IPS-11a (cell line): Measurements from ENCODE around the gene ACTN4.

Experiments
- H3K4me3 ChIP-seq: one replicate; pipeline ENCODE4 v1.5.1; 2013; ENCODE audit warnings: low read depth, low read length, control low read depth

The ACTN4 gene

DNA sequence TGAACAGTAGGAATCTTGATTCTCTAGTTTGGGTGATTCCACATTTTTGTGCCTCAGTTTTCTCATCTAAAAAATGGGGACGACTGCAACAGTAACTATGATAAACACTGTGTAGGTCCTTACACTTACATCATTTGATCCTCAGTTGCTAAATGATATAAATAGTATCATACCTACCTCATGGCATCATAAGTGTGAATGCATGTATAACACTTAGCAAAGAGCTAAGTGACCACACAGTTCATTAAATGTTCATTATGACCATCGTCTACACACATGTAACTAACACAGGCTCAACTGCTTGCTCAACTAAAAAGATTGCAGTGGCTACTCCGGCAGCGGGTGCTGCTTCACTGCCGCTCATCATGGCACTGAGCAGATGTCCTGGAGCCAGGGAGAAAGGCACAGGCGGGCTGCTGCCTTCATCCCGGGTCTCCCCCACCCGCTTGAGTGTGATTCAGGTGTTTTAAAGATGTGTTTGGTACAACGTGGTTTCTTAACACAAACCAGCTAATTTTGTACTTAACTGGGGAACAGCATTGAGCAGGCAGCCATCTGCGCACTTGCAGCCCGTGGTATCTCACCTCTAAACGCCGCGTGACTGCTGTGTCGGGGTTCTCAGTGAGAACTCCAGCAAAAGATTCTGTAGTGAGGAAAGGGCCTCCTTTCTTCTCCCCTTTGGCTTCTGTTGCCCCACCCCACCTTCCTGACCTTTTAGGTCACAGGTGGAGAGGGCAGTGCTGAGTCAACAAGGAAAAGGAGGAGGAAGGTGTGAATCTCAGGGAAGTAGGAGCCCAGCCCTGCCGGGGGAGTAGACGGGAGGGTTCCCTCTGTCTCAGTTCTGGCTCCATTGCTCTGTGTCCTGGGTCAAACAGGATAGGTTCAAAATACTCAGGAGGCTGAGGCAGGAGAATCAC is 11.7 kb upstream of the ACTN4 start:
- H3K4me3 ChIP-seq = no peak overlapping the region

DNA sequence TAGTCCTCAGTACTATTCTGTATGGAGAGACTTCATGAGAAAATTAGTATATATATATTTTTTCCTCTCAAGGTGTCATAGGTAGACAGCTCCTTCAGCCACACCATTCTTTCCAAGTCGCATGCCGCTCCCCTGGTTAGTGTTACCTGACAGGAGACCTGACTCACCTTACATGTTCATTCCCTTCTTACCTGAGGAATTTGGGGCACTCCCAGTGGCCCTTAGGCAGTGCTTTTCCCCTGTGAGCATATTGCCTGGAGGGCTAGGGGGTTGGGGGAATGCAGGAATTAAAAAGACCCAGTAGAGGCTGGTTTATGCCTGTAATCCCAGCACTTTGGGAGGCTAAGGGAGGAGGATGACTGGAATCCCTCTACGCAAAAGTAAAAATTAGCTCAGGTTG is 9.0 kb upstream of the ACTN4 start:
- H3K4me3 ChIP-seq = no peak overlapping the region

DNA sequence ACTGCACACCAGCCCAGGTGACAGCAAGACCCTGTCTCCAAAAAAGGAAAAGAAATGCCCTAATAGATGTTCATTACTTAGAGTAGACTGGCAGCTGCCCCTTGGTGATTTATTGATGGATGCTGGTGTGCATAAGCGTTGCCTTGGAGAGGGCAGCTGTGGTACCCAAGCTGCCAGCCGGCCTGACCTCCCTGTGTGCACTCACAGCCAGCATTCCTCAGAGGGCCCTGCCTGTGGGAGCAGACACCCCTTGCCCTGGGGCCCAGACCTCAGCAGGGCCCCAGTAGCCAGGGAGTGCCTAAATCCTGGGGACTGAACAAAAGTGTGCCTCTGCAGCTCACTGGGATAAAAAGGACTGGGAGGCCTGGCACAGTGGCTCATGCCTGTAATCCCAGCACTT is 7.8 kb upstream of the ACTN4 start:
- H3K4me3 ChIP-seq = no peak overlapping the region

DNA sequence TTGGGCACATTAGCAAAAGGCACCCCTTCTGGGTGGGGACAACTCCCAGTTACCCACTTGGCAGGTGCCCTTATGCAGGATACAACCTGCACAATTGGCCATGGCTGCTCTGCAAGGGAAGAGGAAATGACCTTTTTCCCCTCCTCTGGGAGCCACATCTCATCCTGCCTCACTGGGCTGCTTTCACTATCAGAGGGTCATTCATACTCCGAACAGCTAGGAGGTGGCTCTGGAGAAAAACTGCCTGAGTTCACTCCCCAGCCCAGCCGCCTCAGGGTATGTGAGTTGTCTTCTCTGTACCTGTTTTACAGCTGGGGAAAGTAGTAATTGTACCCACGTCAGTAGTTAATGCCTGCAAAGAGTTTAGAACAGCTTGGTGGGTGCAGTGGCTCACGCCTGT is 7.1 kb upstream of the ACTN4 start:
- H3K4me3 ChIP-seq = no peak overlapping the region

DNA sequence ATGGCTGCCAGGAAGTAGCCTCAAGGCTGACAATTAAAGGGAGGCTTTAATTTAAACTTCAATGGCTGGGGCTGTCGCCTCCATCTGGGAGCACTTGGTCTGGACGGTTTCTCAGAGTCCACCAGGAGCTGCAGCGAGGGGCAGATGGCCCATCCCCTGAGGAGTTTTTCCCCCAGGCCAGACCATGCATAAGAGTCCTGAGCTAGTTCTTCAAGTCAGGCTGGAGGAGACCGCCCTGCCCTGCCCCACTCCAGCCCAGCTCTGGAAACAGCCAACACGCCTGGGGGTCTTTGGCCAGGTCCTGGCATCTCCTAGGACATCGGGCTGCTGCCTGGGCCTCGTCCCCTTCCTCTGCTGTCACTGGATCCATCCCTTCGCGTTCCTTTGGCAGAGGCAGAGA is 5.3 kb upstream of the ACTN4 start:
- H3K4me3 ChIP-seq = no peak overlapping the region

DNA sequence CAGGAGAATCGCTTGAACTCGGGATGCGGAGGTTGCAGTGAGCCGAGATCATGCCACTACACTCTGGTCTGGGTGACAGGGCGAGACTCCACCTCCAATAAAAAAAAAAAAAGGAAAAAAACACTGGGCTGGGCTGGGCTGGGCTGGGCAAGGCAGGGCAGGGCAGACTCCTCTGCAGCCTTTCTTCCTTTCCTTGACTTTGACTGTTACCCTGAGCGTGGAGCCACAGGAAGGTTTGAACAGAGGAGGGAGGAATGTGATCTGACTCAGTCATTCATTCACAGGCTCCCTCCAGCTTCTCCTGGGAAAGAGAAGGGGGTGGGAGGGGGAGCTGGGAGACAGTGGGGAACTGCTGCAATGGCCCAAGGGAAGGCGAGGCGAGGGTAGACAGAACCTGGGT is 2.7 kb upstream of the ACTN4 start:
- no peak overlapping the region for H3K4me3 ChIP-seq

DNA sequence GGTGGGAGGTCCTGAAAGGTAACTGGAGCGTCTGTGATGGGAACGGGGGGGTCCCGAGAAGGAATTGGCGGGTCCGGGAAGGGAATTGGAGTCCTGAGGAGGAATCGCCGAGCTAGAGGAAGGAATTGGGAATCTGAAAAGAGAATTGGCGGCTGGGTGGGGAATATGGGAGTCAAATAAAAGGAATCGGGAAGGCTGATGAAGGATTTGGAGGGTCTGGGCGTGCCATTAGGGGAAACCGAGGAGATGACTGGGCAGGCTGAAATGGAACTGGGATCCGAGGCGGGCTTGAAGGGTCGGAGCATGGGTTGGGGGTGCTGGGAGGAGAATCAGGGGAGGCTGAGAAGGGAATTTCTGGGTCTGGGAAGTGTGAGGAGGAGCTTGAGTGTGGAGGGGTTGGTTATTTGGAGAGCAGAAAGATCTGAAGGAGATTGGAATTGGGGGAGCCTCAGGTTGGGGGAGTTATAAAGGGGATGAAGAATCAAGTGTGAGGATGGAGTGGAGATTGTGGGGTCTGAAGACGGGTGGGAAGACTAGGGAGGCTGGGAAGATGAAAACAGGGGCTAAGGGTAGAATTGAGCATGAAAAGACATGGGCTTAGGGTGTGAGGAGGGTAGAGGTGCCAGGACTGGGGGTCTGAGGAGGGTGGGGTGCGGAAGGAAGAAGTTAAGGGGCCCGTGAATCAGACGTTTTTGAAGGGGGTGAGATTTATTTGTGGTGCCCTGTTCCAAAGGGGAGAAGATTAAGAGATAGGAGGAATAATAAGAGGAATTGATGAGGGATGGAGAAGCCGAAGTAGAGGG is 718 bp downstream of the ACTN4 start:
- peak overlapping the region; percentile 91 for H3K4me3 ChIP-seq

DNA sequence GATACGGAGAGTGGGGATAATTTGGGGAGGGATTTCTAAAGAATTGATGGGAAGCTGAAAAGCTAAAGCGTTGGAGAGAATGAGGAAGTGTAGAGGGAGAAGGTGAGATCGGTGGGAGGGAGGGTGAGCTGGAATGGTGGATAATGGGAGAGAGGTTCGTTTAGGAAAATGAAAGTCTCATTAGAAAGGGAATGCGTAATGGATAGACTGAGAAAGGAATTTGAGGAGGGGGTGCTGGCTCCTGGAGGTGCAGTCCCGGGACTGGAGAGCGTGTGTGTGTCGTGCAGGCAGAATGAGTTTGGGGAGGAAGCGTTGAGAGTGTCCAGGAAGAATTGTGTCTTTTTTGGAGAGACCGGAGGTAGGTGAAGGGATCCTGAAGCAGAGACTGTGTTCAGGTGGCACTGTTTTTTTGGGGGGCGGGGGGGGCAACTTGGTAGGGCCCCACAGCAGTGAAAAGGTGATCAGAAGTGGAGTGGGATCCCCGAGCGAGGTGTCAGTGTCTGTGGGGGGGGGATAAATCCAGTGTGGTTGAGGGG is 1.4 kb downstream of the ACTN4 start:
- peak overlapping the region; percentile 91 for H3K4me3 ChIP-seq

DNA sequence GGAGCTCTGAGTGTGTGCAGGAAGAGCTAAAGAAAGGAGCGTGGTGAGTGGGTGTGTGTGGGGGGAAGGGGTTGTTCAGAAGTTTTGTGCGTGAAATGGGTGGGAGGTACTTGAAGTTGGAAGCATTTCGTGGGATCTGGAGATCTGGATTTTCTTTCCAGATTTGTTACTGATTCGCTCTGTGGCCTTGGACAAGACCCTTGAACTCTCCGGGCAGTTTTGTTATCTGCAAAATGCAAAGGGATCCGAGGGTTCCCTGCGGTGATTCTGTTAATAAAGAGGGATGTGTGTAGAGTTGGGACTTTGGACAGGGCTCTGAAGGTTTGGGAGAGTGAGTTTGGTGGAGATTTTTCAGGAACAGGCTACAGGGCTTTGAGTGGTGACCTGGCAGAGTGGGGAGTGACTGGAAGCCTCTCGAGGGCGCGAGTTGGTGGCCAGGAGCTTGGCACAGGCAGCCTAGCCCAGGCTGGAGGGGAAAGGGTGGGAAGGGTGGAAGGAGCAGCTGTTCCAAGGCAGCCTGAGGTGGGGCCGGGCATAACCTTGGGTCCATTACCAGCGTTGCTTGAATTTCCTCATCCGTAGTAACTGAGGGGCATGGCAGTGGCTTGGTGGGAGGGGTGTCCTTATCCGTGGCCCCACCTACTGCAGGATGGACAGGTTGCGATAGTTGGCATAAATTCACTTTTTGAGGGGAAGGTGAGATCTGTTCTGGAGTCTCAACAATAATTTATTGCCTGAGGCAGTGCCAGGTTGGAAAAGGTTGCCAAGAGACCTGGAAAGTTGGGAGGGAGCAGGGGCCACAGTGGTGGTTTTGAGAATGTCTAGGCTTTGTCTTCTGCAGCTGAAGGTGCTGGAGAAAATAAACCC is 2.1 kb downstream of the ACTN4 start:
- peak overlapping the region; percentile 91 for H3K4me3 ChIP-seq

DNA sequence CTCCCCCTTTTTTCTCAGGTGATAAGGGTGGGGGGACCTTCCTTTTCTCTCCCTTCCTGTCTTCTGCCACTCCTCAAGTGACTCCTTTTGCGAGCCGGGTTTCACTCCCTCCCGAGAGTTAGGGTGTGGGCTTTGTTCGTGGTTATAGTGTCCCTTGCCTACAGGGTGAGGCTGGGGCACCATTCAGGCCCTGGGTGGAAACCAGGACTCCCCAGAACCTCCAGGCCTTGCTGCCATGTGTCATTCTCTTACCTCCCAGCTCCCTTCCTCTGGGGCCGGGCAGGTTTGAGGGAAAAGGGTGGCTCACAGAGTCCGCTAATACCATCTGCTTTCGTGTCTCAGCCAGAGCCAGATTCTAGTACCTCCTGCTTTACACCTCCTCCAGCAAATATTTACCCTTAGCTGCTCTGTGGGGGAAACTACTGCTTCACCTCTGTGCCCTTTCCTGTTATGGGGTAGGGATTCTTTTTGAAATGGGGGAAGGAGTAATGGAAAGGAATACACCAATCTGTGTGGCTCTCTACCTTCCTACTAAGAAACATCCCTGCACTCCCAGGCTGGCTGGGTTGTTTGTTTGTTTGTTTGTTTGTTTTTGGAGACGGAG is 2.8 kb downstream of the ACTN4 start:
- peak overlapping the region; percentile 91 for H3K4me3 ChIP-seq

DNA sequence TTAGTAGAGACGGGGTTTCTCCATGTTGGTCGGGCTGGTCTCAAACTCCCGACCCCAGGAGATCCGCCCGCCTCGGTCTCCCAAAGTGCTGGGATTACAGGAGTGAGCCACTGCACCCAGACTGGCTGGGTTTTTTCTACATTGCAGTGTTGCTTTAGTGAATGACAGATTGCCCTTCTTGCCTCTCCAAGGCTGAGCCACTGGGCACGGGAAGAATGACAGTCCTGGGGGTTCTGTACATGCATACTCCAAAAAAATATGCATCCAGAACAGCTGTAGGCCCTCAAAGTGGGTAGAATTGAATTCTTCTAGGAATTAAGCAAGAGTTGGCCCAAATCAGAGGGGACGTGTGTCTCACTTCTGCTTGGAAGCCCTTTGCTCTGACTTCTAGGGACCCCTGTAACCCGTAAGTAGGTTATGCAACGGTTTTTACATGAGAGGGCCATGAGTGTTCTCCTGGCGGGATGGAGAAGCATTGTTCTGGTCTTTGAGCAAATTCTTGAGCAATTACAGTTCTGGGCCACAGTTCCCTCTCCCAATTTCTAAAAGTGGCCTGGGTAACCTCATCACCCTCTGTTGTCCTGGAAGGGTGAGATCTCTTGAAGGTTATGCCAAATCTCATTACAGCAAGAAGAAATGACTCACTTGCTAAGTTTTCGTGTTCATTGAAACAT is 3.6 kb downstream of the ACTN4 start:
- H3K4me3 ChIP-seq = no peak overlapping the region

DNA sequence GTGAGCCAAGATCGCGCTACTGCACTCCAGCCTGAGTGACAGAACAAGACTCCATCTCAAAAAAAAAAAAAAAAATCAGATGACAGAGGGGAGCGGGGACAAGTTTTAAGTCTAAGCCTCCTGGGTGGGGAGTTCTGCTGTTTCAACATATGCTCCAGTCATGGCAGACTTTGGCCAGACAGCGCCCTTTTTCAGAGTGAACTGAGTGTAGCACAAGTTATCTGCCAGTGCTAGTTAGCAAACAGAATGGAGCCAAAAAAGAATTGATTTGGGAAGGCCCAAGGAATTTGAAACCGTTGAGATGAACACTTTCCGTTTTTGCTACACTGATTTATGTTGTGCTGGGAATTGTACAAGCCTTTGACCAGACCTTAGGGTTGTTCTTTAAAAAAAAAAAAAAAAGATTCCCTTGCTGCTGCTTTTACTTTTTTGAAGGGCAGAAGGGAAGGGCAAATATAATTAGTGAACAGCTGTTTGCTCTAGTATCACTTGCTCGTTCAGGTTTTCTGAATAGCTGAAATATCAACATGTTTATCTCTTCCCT is 5.7 kb downstream of the ACTN4 start:
- H3K4me3 ChIP-seq = no peak overlapping the region

DNA sequence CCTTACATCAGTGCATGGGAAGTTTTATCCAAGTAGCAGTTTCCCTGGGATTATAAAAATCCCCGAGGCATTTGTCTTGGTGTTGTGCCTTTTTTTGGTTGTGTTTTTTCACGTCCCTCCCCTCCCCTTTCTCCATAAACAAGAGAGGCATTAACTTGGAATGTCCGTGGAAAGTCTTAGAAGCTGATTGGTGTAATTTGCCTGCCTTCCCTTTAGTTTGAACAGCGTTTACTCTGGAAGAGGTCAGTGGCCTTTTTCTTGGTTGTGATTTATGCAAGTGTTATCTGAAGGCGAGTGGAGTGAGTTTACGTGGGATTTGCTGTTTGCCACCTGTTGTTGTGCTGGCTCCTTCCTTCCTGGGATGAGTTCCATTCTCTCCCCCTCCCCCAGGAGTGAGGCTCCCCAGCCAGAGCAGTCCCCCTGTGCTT is 7.2 kb downstream of the ACTN4 start:
- no peak overlapping the region for H3K4me3 ChIP-seq

DNA sequence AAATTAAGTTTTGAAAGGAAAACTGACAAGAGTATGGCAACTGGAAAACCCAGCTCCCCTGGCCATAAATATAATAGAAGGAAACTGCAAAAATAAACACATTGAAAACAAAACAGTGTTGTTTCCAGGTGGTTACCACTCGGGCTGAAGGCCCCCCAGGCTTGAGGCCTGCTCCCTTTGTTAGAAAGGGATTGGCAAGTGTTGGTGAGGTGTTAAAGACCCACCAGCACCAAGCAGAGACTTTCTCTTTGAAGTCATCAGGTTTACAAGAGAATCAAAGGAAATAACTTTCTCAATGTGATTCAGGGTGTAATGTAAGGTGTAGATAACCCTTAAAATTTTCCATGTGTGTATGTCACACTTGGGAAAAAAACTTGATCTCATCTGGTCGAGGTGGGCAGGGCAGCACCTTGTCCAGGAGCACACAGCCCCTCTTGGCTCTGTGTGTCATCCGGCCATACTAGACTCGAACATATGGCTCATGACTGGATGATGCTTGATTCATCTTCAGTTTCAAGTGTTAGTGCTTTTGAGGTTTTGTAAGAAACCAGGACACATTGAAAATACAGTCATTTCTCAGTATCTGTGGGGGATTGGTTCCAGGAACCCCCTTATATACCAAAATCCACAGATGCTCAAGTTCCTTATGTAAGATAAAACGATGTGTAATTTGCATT is 7.8 kb downstream of the ACTN4 start:
- no peak overlapping the region for H3K4me3 ChIP-seq

DNA sequence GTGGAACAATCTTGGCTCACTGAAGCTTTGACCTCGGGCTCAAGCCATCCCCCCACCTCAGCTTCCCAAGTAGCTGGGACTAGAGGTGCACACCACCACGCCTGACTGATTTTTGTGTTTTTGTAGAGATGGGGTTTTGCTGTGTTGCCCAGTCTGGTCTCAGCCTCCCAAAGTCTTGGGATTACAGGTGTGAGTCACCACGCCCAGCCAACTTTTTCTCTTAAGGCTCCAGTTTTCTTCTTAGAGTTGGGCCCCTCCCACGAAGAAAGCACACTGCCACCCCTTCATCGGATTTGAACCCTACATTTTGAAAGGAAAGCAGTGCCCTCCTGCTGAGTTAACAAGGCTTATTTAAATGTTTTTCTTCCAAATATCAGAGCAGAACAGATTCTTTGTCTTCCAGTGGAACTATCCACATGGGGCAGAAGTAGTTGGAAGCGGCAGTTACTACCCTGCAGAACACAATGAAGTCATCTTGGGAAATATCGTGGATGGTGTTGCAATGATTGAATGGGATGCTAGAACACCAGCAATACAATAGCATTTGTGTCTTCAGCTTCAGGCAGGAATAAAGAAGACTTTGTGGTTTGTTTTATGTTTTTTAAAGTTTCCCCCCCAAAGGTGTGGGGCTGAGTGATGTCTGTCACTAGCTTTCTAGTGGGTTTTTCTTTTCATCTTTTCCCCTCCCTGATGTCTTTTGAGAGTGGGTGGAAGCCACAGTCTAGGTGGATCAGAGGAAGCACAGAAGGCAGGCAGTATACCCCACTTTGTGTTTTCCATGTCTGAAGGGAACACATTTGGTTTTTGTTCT is 8.9 kb downstream of the ACTN4 start:
- no peak overlapping the region for H3K4me3 ChIP-seq

DNA sequence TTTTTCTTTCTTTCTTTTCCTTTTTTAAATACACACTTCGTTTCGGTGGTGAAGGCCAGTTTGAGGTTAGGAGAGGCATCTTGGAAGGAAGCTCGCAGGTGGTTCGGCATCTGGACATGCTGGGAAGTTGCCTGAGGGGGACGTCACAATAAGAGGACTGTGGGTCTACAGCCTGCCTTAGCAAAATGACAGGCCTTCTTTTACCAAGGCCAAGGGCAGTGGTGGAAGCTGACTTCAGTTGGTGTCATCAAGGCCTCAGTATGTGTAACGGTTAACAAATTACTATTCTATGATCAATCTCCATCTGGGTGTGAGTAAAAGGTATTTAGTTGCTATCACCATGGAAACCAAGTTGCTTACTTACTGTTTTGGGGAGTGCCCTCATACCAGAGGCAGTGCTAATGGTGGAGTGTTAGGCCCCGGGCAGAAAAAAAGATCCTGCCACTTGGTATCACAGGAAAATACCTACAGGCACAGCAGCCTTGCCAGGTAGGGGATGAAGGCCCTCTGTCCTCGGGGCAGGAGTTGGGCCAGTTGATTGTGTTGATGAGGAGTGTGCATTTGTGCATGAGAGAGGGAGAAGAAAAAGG is 10.3 kb downstream of the ACTN4 start:
- no peak overlapping the region for H3K4me3 ChIP-seq

DNA sequence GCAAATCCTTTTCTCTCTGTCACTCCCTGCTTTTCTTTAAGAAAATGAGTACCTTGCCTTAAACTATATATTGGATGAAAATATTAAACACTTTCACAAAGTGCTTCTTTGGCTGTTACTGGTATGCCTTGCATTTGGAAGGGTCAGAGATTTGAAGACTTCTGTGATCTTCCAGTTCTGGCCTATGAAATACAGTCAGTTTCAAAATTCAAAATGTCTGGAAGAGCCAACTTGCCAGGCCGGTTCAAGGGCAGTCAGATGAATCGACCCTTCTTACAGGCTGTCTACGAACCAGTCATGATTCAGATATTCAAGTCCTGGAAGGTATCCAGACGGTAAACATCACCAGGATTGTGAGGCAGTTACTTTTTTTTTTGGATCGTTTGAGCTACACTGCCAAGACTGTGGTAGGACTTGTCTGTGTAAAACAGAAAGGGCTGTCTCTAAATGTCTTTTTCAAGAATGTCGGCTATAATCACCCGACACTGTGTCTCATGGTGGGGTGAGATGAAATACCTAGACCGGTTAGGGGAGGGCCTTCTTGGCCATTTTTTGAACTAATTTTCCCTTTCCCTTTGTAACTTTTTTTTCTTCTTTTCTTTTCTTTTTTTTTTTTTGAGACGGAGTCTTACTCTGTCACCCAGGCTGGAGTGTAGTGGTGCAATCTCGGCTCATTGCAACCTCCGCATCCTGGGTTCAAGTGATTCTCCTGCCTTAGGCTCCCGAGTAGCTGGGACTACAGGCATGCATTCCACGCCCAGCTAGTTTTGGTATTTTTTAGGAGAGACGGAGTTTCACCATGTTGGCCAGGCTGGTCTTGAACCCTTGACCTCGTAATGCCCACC is 11.2 kb downstream of the ACTN4 start:
- H3K4me3 ChIP-seq = no peak overlapping the region
